ENCODE data around the gene INO80C. TPM values are rescaled to one million over a fixed set of nuclear protein-coding genes. Genes with fewer than 3 reads are reported as not detected.
"Not testable (repeated sequence)": the region's sequence is repeated elsewhere in the genome, so short reads cannot be mapped to it uniquely, and the experiment has no call there.

The INO80C gene
- total RNA-seq, 1 donor from 2014 or later: 33.8 TPM

GRCh38 chr18:35491700-35492077 lies 6.1 kb downstream of the INO80C start:
- Mint-ChIP-seq H3K4me3 (no peak overlapping the region), H3K27ac (ENCODE audit: unreplicated experiment) (no peak overlapping the region), H3K27me3 (ENCODE audit: low read depth) (no peaks in the 10 kb centered on the region), H3K9me3 (no peaks in the 10 kb centered on the region), H3K4me1 (peaks cover 42% of the 10 kb centered on the region), H3K36me3 (ENCODE audit: low read depth) (peaks cover 6% of the 10 kb centered on the region)
- TF ChIP-seq CTCF (conservative IDR thresholded peaks at IDR 0.05): no peak
- DNase-seq (ENCODE audit: low read depth, low spot score): no peak

GRCh38 chr18:35490894-35491699 lies 6.7 kb downstream of the INO80C start:
- no peak overlapping the region for H3K4me3 Mint-ChIP-seq

GRCh38 chr18:35489913-35490490 lies 7.8 kb downstream of the INO80C start:
- TF ChIP-seq CTCF (conservative IDR thresholded peaks at IDR 0.05): no peak
- Mint-ChIP-seq H3K27me3 (ENCODE audit: low read depth) (no peaks in the 10 kb centered on the region), H3K4me1 (peaks cover 30% of the 10 kb centered on the region), H3K9me3 (no peaks in the 10 kb centered on the region), H3K36me3 (ENCODE audit: low read depth) (peaks cover 6% of the 10 kb centered on the region), H3K27ac (ENCODE audit: unreplicated experiment) (no peak overlapping the region), H3K4me3 (no peak overlapping the region)
- DNase-seq (ENCODE audit: low read depth, low spot score): no peak

More at GRCh38 chr18:35490894-35491699, 6.7 kb downstream of the INO80C start:
- no peak for DNase-seq (ENCODE audit: low read depth, low spot score)
- Mint-ChIP-seq H3K36me3 (ENCODE audit: low read depth) (peaks cover 6% of the 10 kb centered on the region), H3K9me3 (no peaks in the 10 kb centered on the region), H3K4me1 (peaks cover 36% of the 10 kb centered on the region), H3K27ac (ENCODE audit: unreplicated experiment) (peak overlapping the region; percentile 57), H3K27me3 (ENCODE audit: low read depth) (no peaks in the 10 kb centered on the region)
- TF ChIP-seq CTCF (conservative IDR thresholded peaks at IDR 0.05): no peak

- not testable (repeated sequence) for H3K9me3 Mint-ChIP-seq; DNase-seq (ENCODE audit: low read depth, low spot score); H3K27ac Mint-ChIP-seq (ENCODE audit: unreplicated experiment); H3K27me3 Mint-ChIP-seq (ENCODE audit: low read depth); H3K4me3 Mint-ChIP-seq; H3K36me3 Mint-ChIP-seq (ENCODE audit: low read depth)
- peaks cover 25% of the 10 kb centered on the region for H3K4me1 Mint-ChIP-seq
Observed at GRCh38 chr18:35489281-35489680, 8.5 kb downstream of the INO80C start.

GRCh38 chr18:35488396-35488795 lies 9.4 kb downstream of the INO80C start:
- H3K27me3 Mint-ChIP-seq (ENCODE audit: low read depth); H3K36me3 Mint-ChIP-seq (ENCODE audit: low read depth); H3K9me3 Mint-ChIP-seq; DNase-seq (ENCODE audit: low read depth, low spot score); H3K27ac Mint-ChIP-seq (ENCODE audit: unreplicated experiment); H3K4me3 Mint-ChIP-seq: not testable (repeated sequence)
- peaks cover 25% of the 10 kb centered on the region for H3K4me1 Mint-ChIP-seq

GRCh38 chr18:35487525-35487924 lies 10.2 kb downstream of the INO80C start:
- not testable (repeated sequence) for H3K36me3 Mint-ChIP-seq (ENCODE audit: low read depth); H3K27me3 Mint-ChIP-seq (ENCODE audit: low read depth); H3K4me3 Mint-ChIP-seq; DNase-seq (ENCODE audit: low read depth, low spot score); H3K27ac Mint-ChIP-seq (ENCODE audit: unreplicated experiment); H3K9me3 Mint-ChIP-seq
- peaks cover 25% of the 10 kb centered on the region for H3K4me1 Mint-ChIP-seq

- Mint-ChIP-seq H3K4me1 (peaks cover 18% of the 10 kb centered on the region), H3K4me3 (no peak overlapping the region), H3K36me3 (ENCODE audit: low read depth) (peaks cover 6% of the 10 kb centered on the region), H3K27me3 (ENCODE audit: low read depth) (no peaks in the 10 kb centered on the region), H3K27ac (ENCODE audit: unreplicated experiment) (no peak overlapping the region), H3K9me3 (no peaks in the 10 kb centered on the region)
- TF ChIP-seq CTCF (conservative IDR thresholded peaks at IDR 0.05): no peak
- no peak for DNase-seq (ENCODE audit: low read depth, low spot score)
Observed at GRCh38 chr18:35485852-35486251, 11.9 kb downstream of the INO80C start.

Measured in neural crest cell (in vitro differentiated cells).